ENCODE results near the gene MON2. TPM values are rescaled to one million over a fixed set of nuclear protein-coding genes. Genes with fewer than 3 reads are reported as not detected.

The MON2 gene
- total RNA-seq, 2 donors from 2014 or later, result 30.3 to 43.3 TPM

GRCh38 chr12:62625228-62625627, 158.6 kb downstream of the MON2 start:
- WGBS, 2 experiments (ENCODE audit: insufficient coverage in 1 of 2, insufficient read length in 1 of 2), result 90 to 100% methylated on average over 1 to 2 of the region's 2 CpGs
- Mint-ChIP-seq H3K27ac (no peak overlapping the region), H3K36me3 (ENCODE audit: low read depth) (peaks cover 3% of the 10 kb centered on the region), H3K4me3 (no peak overlapping the region), H3K27me3 (ENCODE audit: insufficient read depth) (no peaks in the 10 kb centered on the region), H3K4me1 (peaks cover 60% of the 10 kb centered on the region), H3K9me3 (peaks cover 3% of the 10 kb centered on the region)
- Histone ChIP-seq H3K27me3 (ENCODE audit: control insufficient read depth, insufficient read depth, low read length, poor library complexity, severe bottlenecking) (no peaks in the 10 kb centered on the region), H3K36me3 (ENCODE audit: control insufficient read depth, insufficient read depth, low read length) (no peaks in the 10 kb centered on the region), H3K4me1 (ENCODE audit: control insufficient read depth, insufficient read depth, low read length) (peaks cover 23% of the 10 kb centered on the region), H3K9ac (ENCODE audit: extremely low read depth, low read length, poor library complexity, severe bottlenecking) (no peak overlapping the region), H3K27ac (ENCODE audit: low read depth, low read length) (no peak overlapping the region), H3K9me3 (ENCODE audit: control insufficient read depth, low read length) (no peaks in the 10 kb centered on the region), H3K4me3 (ENCODE audit: low read length) (no peak overlapping the region)
- TF ChIP-seq CTCF (conservative IDR thresholded peaks at IDR 0.05), result no peak
- DNase-seq, result peak; percentile 45

GRCh38 chr12:62627181-62627580, 160.6 kb downstream of the MON2 start:
- Histone ChIP-seq H3K9ac (ENCODE audit: extremely low read depth, low read length, poor library complexity, severe bottlenecking) (no peak overlapping the region), H3K27ac (ENCODE audit: low read depth, low read length) (no peak overlapping the region), H3K9me3 (ENCODE audit: control insufficient read depth, low read length) (no peaks in the 10 kb centered on the region), H3K4me3 (ENCODE audit: low read length) (no peak overlapping the region), H3K36me3 (ENCODE audit: control insufficient read depth, insufficient read depth, low read length) (no peaks in the 10 kb centered on the region), H3K4me1 (ENCODE audit: control insufficient read depth, insufficient read depth, low read length) (peaks cover 20% of the 10 kb centered on the region), H3K27me3 (ENCODE audit: control insufficient read depth, insufficient read depth, low read length, poor library complexity, severe bottlenecking) (no peaks in the 10 kb centered on the region)
- WGBS, 2 experiments (ENCODE audit: insufficient coverage in 1 of 2, insufficient read length in 1 of 2), result 93 to 100% methylated on average over 2 of the region's 2 CpGs
- Mint-ChIP-seq H3K27ac (no peak overlapping the region), H3K4me1 (peaks cover 59% of the 10 kb centered on the region), H3K9me3 (peaks cover 3% of the 10 kb centered on the region), H3K4me3 (no peak overlapping the region), H3K27me3 (ENCODE audit: insufficient read depth) (no peaks in the 10 kb centered on the region), H3K36me3 (ENCODE audit: low read depth) (peaks cover 3% of the 10 kb centered on the region)
- DNase-seq, result peak; percentile 44
- no peak for TF ChIP-seq CTCF (conservative IDR thresholded peaks at IDR 0.05)

GRCh38 chr12:62629413-62629812, 162.8 kb downstream of the MON2 start:
- Mint-ChIP-seq H3K4me1 (peaks cover 71% of the 10 kb centered on the region), H3K4me3 (no peak overlapping the region), H3K9me3 (no peaks in the 10 kb centered on the region), H3K27ac (peak overlapping the region; percentile 50), H3K36me3 (ENCODE audit: low read depth) (no peaks in the 10 kb centered on the region), H3K27me3 (ENCODE audit: insufficient read depth) (no peaks in the 10 kb centered on the region)
- Histone ChIP-seq H3K9me3 (ENCODE audit: control insufficient read depth, low read length) (no peaks in the 10 kb centered on the region), H3K27me3 (ENCODE audit: control insufficient read depth, insufficient read depth, low read length, poor library complexity, severe bottlenecking) (no peaks in the 10 kb centered on the region), H3K4me3 (ENCODE audit: low read length) (no peak overlapping the region), H3K36me3 (ENCODE audit: control insufficient read depth, insufficient read depth, low read length) (no peaks in the 10 kb centered on the region), H3K4me1 (ENCODE audit: control insufficient read depth, insufficient read depth, low read length) (peaks cover 22% of the 10 kb centered on the region), H3K9ac (ENCODE audit: extremely low read depth, low read length, poor library complexity, severe bottlenecking) (no peak overlapping the region), H3K27ac (ENCODE audit: low read depth, low read length) (peak overlapping the region; percentile 42)
- WGBS, 2 experiments (ENCODE audit: insufficient coverage in 1 of 2, insufficient read length in 1 of 2), result 13 to 22% methylated on average over 4 of the region's 4 CpGs
- DNase-seq, result peak; percentile 90
- no peak for TF ChIP-seq CTCF (conservative IDR thresholded peaks at IDR 0.05)

All from endodermal cell (in vitro differentiated cells).